Measurements from ENCODE around the gene OR1J1. TPM values are rescaled to one million over a fixed set of nuclear protein-coding genes. Genes with fewer than 3 reads are reported as not detected.

OR1J1 gene
- total and polyA plus RNA-seq, 12 donors = not detected

DNA sequence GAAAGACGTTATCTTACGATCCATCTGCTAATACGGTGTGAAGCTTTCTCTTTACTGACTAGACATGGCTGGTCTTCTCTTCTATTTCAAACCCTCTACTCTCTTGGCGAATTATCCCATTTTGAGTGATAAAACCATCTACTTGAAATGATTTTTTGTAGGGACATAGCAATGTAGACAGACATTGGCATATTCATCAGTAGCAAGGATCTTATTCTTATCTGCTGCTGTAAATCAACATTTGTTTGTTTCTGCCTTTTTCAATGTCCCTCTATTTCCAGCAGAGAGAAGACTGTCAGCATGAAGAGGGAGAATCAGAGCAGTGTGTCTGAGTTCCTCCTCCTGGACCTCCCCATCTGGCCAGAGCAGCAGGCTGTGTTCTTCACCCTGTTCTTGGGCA is 41.1 kb upstream of the OR1J1 start, which contains the start of gene OR1J4:
Gene OR1J4, plus strand, starts transcription at position 301 of the 400 bp plus-strand sequence. Its CDS starts 0 bp downstream, at position 301.
- no peak within 1 kb of the TSS for H3K4me3 ChIP-seq
- TF ChIP-seq, protein P1, sequence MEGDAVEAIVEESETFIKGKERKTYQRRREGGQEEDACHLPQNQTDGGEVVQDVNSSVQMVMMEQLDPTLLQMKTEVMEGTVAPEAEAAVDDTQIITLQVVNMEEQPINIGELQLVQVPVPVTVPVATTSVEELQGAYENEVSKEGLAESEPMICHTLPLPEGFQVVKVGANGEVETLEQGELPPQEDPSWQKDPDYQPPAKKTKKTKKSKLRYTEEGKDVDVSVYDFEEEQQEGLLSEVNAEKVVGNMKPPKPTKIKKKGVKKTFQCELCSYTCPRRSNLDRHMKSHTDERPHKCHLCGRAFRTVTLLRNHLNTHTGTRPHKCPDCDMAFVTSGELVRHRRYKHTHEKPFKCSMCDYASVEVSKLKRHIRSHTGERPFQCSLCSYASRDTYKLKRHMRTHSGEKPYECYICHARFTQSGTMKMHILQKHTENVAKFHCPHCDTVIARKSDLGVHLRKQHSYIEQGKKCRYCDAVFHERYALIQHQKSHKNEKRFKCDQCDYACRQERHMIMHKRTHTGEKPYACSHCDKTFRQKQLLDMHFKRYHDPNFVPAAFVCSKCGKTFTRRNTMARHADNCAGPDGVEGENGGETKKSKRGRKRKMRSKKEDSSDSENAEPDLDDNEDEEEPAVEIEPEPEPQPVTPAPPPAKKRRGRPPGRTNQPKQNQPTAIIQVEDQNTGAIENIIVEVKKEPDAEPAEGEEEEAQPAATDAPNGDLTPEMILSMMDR (IDR thresholded peaks at IDR 0.05) = no peak
- 77% methylated on average over 4 of the region's 4 CpGs for WGBS, 2 donors

DNA sequence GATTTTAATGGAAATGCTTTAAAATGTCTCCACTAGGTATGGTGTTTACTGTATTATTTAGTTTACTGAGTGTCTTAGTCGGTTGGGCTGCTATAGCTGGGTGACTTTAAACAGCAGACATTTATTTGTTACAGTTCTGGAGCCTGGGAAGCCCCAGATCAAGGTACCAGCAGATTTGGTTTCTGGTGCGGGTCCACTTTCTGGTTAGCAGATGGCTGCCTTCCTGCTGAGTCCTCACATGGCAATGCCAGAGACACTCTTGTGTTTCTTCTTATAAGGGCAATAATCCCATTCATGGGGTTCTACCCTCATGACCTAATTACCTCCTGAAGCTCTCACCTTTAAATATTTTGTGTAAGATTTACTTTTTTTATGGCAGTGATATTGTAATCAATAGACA is 40.5 kb upstream of the OR1J1 start:
- no peak overlapping the region for H3K4me3 ChIP-seq
- intact Hi-C loops (cut with DNase I) = no loop called here
- peaks cover 0 to 40% (median 8%) of the 10 kb centered on the region in 7 donors for H3K27me3 ChIP-seq
- 53 to 63% methylated on average over 2 of the region's 2 CpGs for WGBS, 2 donors
- H3K9me3 ChIP-seq = no peaks in the 10 kb centered on the region
- H3K4me1 ChIP-seq = no peaks in the 10 kb centered on the region
- ATAC-seq = no peak
- TF ChIP-seq, protein P1 (IDR thresholded peaks at IDR 0.05) = no peak
- no peaks in the 10 kb centered on the region for H3K36me3 ChIP-seq
- H3K27ac ChIP-seq = no peak overlapping the region
- DNase-seq = no peak

More for the DNA sequence above, 41.1 kb upstream of the OR1J1 start, which contains the start of gene OR1J4:
- Histone ChIP-seq H3K36me3 (no peaks in the 10 kb centered on the region), H3K9me3 (no peaks in the 10 kb centered on the region), H3K4me1 (no peaks in the 10 kb centered on the region), H3K27ac (no peak within 1 kb of the TSS), H3K27me3 (peaks cover 0 to 45% (median 9%) of the 10 kb centered on the region in 7 donors)
- intact Hi-C loops (cut with DNase I) = no loop called here
- ATAC-seq (no peak), DNase-seq (no peak)

DNA sequence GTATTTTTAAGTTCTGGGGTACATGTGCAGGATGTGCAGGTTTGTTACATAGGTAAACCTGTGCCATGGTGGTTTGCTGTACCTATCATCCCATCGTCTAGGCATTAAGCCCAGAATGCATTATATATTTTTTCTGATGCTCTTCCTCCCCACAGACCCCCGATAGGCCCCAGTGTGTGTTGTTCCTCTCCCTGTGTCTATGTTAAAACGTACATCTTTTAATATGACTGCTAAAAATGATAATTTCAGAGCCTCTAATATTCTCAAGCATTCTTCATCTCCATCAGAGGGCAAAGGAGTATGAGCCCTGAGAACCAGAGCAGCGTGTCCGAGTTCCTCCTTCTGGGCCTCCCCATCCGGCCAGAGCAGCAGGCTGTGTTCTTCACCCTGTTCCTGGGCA is 32.8 kb upstream of the OR1J1 start, which contains the start of gene OR1J2:
Gene OR1J2, plus strand, starts transcription at position 301 of the 400 bp plus-strand sequence. Its CDS starts 0 bp downstream, at position 301.
- H3K36me3 ChIP-seq = no peaks in the 10 kb centered on the region
- intact Hi-C loops (cut with DNase I) = no loop called here
- DNase-seq (no peak), ATAC-seq (no peak)
- no peaks in the 10 kb centered on the region for H3K4me1 ChIP-seq
- peaks cover 0 to 3% (median 0%) of the 10 kb centered on the region in 11 donors for H3K9me3 ChIP-seq
- H3K4me3 ChIP-seq = no peak within 1 kb of the TSS
- TF ChIP-seq, protein P1 (IDR thresholded peaks at IDR 0.05) = no peak
- peaks cover 0 to 15% (median 0%) of the 10 kb centered on the region in 7 donors for H3K27me3 ChIP-seq
- 77 to 78% methylated on average over 6 of the region's 6 CpGs for WGBS, 2 donors
- no peak within 1 kb of the TSS for H3K27ac ChIP-seq

DNA sequence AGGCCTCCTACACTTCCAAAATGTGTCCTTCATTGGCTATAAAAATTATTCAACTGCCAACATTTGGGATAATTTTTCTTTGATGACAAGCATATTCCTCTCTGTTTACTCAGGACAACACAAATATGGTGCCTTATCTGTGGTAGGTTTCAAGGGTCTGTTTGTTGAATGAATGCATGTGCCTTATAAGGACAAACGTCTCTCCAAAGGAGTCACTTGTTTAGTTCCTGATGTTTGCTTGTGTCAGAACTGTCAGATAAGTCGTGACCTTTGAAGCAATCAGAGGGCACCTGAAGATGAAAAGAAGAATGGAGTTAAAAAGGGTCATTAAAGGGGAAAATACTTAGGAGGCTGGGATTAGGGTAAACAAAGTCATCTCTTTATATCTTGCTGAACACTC is 29.2 kb upstream of the OR1J1 start:
- Histone ChIP-seq H3K27me3 (peaks cover 0 to 9% (median 0%) of the 10 kb centered on the region in 7 donors), H3K4me3 (no peak overlapping the region), H3K4me1 (no peaks in the 10 kb centered on the region), H3K36me3 (no peaks in the 10 kb centered on the region), H3K9me3 (peaks cover 0 to 3% (median 0%) of the 10 kb centered on the region in 11 donors), H3K27ac (no peak overlapping the region)
- ATAC-seq (no peak), DNase-seq (no peak)
- 42 to 50% methylated on average over 2 of the region's 2 CpGs for WGBS, 2 donors
- intact Hi-C loops (cut with DNase I) = no loop called here
- TF ChIP-seq, protein P1 (IDR thresholded peaks at IDR 0.05) = no peak

Measured in heart right ventricle (tissue), 16 donors.